Measurements from ENCODE around the gene GRIK4. TPM values are rescaled to one million over a fixed set of nuclear protein-coding genes. Genes with fewer than 3 reads are reported as not detected.

The GRIK4 gene
- total RNA-seq, 1 donor from 2014 or later: 2.2 TPM

DNA sequence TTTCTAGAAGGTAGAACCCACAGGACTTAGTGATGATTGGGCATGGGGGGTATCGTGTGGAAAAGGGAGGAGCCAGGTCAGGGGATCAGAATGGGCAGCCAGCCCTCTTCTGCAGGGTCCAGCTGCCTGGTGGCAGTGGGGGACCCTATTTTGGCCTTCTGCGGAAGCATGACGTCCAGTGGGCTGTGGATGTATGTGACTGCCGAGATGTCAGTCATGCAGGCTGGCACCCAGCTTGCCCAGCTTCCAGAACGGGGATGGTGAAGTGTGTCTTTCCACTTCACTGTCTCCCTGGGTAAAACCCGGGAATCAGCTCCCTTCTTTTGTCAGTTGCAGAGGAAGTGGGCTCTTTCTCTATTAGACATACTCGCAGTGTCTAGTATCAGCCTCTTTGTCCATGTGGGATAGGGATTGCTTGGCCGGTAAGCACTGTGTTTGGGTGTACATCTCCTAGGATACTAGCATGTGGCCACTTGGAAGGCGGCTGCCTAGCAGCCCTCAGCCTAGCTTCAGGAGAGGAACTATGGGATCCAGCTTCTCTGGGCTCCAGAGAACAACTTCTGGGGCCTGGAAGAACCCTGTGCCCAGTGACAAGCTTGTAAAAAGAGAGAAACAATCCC, 51.4 kb downstream of the GRIK4 start:
- FAIRE-seq (no peak), DNase-seq (ENCODE audit: low read depth) (no peak)
- H3K4me1 Mint-ChIP-seq (ENCODE audit: low read depth, unreplicated experiment): peaks cover 24% of the 10 kb centered on the region
- peaks cover 24% of the 10 kb centered on the region for H3K4me1 ChIP-seq (ENCODE audit: insufficient read depth, low read length)
- no peaks in the 10 kb centered on the region for H3K36me3 ChIP-seq (ENCODE audit: insufficient read depth, low read length)
- no peak overlapping the region for H3K27ac ChIP-seq (ENCODE audit: low read depth, low read length)
- H2AFZ ChIP-seq (ENCODE audit: low read depth, low read length): no peak overlapping the region
- no peaks in the 10 kb centered on the region for H3K27me3 ChIP-seq (ENCODE audit: insufficient read depth, low read length)
- no peaks in the 10 kb centered on the region for H3K9me3 Mint-ChIP-seq (ENCODE audit: unreplicated experiment)
- no peak overlapping the region for H3K4me3 ChIP-seq (ENCODE audit: insufficient read depth, low read depth, low read length)
- H3K9me3 ChIP-seq (ENCODE audit: insufficient read depth, low read depth, low read length): no peaks in the 10 kb centered on the region
- no peaks in the 10 kb centered on the region for H3K27me3 Mint-ChIP-seq (ENCODE audit: low read depth, unreplicated experiment)
- no peak for TF ChIP-seq EZH2 (IDR thresholded peaks at IDR 0.05; ENCODE audit: insufficient read depth, low read length)
- TF ChIP-seq, protein P1, sequence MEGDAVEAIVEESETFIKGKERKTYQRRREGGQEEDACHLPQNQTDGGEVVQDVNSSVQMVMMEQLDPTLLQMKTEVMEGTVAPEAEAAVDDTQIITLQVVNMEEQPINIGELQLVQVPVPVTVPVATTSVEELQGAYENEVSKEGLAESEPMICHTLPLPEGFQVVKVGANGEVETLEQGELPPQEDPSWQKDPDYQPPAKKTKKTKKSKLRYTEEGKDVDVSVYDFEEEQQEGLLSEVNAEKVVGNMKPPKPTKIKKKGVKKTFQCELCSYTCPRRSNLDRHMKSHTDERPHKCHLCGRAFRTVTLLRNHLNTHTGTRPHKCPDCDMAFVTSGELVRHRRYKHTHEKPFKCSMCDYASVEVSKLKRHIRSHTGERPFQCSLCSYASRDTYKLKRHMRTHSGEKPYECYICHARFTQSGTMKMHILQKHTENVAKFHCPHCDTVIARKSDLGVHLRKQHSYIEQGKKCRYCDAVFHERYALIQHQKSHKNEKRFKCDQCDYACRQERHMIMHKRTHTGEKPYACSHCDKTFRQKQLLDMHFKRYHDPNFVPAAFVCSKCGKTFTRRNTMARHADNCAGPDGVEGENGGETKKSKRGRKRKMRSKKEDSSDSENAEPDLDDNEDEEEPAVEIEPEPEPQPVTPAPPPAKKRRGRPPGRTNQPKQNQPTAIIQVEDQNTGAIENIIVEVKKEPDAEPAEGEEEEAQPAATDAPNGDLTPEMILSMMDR (IDR thresholded peaks at IDR 0.05; ENCODE audit: insufficient read depth, low read depth, low read length): no peak
- no peak overlapping the region for H3K4me2 ChIP-seq (ENCODE audit: low read length)
- no peak overlapping the region for H3K9ac ChIP-seq (ENCODE audit: low read length)
- no peaks in the 10 kb centered on the region for H4K20me1 ChIP-seq (ENCODE audit: insufficient read depth, low read length)
- H3K79me2 ChIP-seq (ENCODE audit: insufficient read depth, low read length): no peaks in the 10 kb centered on the region
- peak overlapping the region; percentile 77 for H3K27ac Mint-ChIP-seq (ENCODE audit: unreplicated experiment)
- no peak overlapping the region for H3K4me3 Mint-ChIP-seq (ENCODE audit: unreplicated experiment)
- no peaks in the 10 kb centered on the region for H3K36me3 Mint-ChIP-seq (ENCODE audit: low read depth, unreplicated experiment)

DNA sequence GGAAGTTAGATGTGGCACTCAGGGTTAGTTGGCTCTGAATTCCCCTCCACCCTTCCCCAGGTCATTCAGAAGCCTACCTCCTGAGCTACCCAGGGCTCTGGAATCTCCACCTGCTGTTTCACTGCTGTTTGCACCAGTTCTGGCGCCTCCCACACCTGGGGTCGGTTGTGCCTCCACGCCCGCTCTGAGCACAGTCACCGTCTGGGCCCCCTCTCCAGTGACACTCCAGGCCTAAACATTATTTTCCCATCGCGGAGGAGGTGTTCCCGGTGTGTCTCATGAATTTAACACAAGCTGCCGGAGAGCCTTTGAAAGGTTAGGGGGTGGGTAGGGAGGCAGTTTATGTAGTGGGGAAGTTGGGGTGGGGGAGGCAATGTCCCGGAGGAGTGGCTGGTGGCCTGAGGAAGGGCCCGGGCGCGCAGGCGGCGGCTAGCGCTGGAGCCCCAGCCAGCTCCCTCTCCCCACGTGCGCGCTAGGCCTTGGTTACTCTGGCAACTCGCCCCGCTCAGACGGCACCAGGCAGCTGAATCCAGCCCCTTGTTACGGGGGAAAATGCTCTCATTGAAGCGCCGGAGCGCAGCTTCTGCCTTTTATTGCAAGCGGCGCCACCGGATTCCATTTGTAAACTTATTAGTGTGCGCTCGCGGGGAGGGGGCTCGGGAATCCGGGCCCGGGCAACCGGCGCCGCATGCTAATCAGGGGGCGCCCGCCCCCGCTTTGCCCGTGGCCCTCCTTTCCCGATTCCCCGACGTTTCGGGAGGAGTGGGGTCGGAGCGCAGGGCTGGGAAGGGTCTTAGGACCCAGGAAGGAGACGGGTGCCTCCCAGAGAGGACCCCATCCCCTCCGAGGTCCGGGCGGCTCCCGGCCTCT, 52.4 kb downstream of the GRIK4 start:
- Histone ChIP-seq H3K36me3 (ENCODE audit: insufficient read depth, low read length) (no peaks in the 10 kb centered on the region), H3K4me1 (ENCODE audit: insufficient read depth, low read length) (peaks cover 24% of the 10 kb centered on the region), H2AFZ (ENCODE audit: low read depth, low read length) (peak overlapping the region; percentile 72), H3K9ac (ENCODE audit: low read length) (peak overlapping the region; percentile 69), H3K79me2 (ENCODE audit: insufficient read depth, low read length) (no peaks in the 10 kb centered on the region), H3K9me3 (ENCODE audit: insufficient read depth, low read depth, low read length) (no peaks in the 10 kb centered on the region), H3K4me3 (ENCODE audit: insufficient read depth, low read depth, low read length) (peak overlapping the region; percentile 31), H3K4me2 (ENCODE audit: low read length) (peak overlapping the region; percentile 85), H3K27me3 (ENCODE audit: insufficient read depth, low read length) (no peaks in the 10 kb centered on the region), H4K20me1 (ENCODE audit: insufficient read depth, low read length) (no peaks in the 10 kb centered on the region), H3K27ac (ENCODE audit: low read depth, low read length) (no peak overlapping the region)
- H3K36me3 Mint-ChIP-seq (ENCODE audit: low read depth, unreplicated experiment): no peaks in the 10 kb centered on the region
- peak; percentile 42 for TF ChIP-seq EZH2 (IDR thresholded peaks at IDR 0.05; ENCODE audit: insufficient read depth, low read length)
- TF ChIP-seq, protein P1 (IDR thresholded peaks at IDR 0.05; ENCODE audit: insufficient read depth, low read depth, low read length): no peak
- H3K27ac Mint-ChIP-seq (ENCODE audit: unreplicated experiment): peak overlapping the region; percentile 77
- no peaks in the 10 kb centered on the region for H3K9me3 Mint-ChIP-seq (ENCODE audit: unreplicated experiment)
- peaks cover 24% of the 10 kb centered on the region for H3K4me1 Mint-ChIP-seq (ENCODE audit: low read depth, unreplicated experiment)
- DNase-seq (ENCODE audit: low read depth) (no peak), FAIRE-seq (no peak)
- no peaks in the 10 kb centered on the region for H3K27me3 Mint-ChIP-seq (ENCODE audit: low read depth, unreplicated experiment)
- H3K4me3 Mint-ChIP-seq (ENCODE audit: unreplicated experiment): no peak overlapping the region
